GM19238 (cell line): ENCODE data around the gene TMEM236.

ENCODE experiments used
- DNase-seq: peaks from one replicate; pipeline ENCODE4 v3.0.0; 2011; ENCODE audit warnings: low spot score; ENCODE audit not compliant: insufficient read length

The TMEM236 gene

DNA sequence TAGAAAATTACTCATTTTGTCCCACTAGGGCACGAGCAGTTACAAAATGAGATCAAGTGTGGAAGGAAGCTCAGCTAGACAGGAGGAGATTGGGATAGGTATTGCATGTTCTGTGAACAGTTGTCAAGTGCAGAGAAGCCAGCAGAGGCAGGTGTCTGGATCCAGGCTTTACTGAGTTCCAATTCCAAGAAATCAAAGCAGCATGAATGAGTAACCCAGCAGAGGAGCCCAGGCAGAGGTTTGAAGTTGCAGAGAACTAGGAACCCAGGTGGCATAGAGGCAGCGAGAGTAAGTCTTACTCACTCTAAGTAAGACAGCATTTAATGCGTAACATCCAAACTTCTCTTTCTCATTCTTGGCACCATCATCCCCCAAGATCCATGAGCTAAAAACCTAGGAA is 68.9 kb downstream of the TMEM236 start:
- no peak for DNase-seq

GRCh38 chr10:17821893-17822292 is 69.9 kb downstream of the TMEM236 start:
- DNase-seq: no peak

GRCh38 chr10:17831341-17831740 is 79.3 kb downstream of the TMEM236 start:
- no peak for DNase-seq

DNA sequence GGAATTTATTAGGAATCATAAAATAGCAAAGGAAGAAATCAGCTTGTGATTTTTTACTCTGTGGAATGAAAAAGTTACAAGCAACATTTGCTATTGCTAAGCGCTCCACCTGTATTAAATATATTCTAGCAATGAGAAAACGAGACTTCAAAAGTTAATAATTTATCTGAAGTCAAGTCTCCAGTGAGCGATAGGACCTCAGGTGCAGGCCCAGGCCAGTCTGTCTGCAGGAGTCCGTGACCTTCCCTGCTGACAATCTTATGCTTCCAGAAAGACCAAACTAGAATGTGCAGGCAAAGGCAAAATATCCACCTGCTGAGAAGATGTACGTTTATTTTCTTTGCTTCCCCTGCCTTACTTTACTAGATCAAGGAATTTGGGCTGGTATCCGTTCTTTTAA is 79.9 kb downstream of the TMEM236 start:
- DNase-seq: no peak

DNA sequence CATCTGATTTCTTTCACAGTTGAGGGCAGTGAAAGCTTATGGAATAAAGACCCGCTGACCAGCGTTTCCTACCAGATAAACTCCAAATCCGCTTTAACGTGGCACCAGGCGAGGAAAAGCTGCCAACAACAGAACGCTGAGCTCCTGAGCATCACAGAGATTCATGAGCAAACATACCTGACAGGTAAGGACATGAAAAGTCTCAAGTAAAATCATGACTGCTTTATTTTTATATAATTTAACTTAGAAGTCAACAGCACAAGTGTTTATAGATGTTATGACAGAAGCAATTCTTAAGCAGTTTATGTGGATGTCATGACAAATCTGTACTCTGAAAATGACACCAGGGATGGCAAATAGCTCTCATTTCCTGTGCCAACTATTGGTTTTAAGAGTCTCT is 81.7 kb downstream of the TMEM236 start:
- no peak for DNase-seq

DNA sequence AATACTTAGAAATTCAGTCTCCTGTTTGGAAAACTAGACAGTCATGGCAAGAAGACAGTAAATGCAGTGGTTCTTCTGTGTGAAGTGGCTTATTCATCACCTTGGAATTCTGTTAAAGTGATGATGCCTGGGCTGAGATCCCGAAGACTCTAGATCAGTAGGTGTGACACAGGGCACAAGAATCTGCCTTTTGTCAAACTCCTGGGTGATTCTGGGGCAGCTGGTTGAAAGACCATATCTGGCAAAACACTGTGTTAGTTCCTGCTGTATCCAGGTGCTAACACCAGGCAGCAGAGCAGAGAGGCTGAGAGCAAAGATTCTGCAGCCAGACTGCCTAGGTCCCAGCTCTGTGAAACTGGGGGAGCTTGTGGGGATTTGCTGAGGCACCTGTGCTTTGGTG is 83.7 kb downstream of the TMEM236 start:
- no peak for DNase-seq

- DNase-seq: no peak
Measured at GRCh38 chr10:17836942-17837341, 84.9 kb downstream of the TMEM236 start.

DNA sequence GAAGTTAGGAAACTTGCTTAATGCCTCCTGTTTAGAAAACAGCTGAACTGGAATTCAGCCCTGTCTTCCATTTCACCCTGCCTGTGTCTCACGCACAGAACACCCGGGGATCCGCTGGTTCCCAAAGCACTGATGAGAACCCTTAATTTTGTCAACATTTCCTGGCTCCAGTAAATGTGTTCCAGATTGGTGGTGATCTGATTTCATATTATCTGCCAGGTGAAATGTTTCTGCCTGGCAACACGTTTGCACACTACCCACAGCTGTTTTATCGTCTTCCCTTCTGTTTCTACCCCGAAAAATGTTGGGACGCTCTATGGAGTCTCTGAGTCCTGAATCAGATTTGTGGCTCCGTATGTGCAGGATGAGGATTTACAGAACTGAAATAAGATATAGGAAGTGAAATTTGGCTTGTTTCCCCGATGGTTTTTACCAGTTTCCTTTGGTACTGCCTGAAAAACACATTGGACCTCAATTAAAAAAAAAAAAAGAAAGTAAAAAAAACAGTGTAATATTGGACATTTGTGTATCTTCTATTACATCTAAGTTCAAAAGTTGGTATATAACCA is 86.2 kb downstream of the TMEM236 start:
- DNase-seq: no peak

DNA sequence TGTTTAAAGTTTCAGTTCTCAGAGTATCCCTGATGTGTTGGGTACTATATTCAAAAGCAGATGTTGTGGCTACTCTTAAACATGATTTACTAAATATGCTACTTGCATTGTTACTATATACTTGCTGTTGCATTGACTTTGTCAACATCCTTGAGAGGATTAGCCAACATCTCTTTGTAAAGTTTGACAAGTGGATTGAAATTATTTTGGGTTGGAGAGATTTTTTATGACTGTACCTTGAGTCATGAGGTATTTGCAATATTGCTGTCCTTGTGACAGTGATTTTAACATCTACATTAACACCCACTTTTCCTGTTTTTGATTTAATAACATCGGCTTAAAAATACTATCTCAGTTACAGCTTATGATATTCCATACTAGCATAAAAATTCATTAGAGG is 89.0 kb downstream of the TMEM236 start:
- no peak for DNase-seq

DNA sequence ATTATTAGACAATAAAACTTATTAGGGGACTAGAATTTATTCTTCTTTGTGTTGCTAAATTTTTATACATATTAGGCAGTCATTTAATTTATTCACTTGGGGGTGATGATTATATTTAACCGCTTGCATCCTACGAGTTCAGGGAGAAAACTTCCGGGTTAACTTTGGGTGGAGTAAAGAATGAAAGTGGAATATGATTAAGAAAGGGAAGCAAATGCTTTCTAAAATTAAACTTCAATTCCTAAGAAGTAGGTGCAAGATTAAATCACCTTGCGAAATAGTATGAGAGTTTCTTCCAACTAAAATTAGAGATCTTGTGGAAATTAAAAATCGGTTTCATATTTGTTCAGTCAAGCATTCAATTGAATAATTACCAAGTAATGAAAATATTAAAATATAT is 90.6 kb downstream of the TMEM236 start:
- no peak for DNase-seq

GRCh38 chr10:17847585-17848296 is 95.7 kb downstream of the TMEM236 start:
- DNase-seq: no peak

DNA sequence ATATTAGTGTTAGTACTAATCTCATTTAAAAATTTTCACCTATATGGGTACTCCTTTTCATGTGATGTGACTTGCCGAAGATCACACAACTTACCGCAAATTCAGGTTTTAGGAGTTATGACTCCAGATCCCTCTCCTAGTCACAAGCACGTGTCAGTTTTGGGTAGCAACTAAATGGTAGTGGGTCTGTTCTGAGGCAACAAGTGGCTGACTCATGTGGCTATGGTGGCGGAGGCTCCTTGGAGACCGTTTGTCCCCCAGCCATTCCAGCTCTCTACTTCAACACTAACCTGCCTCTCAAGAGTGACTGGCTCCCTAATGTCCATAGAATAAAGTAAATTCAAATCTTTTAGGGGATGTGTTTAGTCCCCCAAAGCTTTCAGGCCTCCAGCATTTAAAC is 96.6 kb downstream of the TMEM236 start:
- no peak for DNase-seq
